MM.1S (cell line): ENCODE measurements around the gene PIK3R5.

ENCODE experiments used
- DNase-seq: peaks from one replicate; pipeline ENCODE4 v3.0.0-alpha.2; 2015
- H2AFZ ChIP-seq: fragments of 300-600 bp; sonication (generic); 2 replicates; pipeline ENCODE4 v1.6.0; 2016; ENCODE audit warnings: antibody characterized with exemption, low read length
- H3F3A ChIP-seq: fragments of 300-600 bp; sonication (generic); 2 replicates; pipeline ENCODE4 v1.6.1; 2016; ENCODE audit warnings: mild to moderate bottlenecking, antibody characterized with exemption, low read length, moderate library complexity, mixed read lengths; ENCODE audit not compliant: insufficient read depth
- H3K27ac ChIP-seq: fragments of 300-600 bp; sonication (generic); 2 replicates; pipeline ENCODE4 v1.5.1; 2016; ENCODE audit warnings: mild to moderate bottlenecking, low read length
- H3K27me3 ChIP-seq: fragments of 300-600 bp; sonication (generic); replicated peaks from 2 replicates; pipeline ENCODE4 v1.6.0; 2016; ENCODE audit warnings: low read length; ENCODE audit not compliant: insufficient read depth
- H3K36me3 ChIP-seq: fragments of 300-600 bp; sonication (generic); replicated peaks from 2 replicates; pipeline ENCODE4 v1.6.1; 2016; ENCODE audit warnings: mild to moderate bottlenecking, low read length, mixed read lengths; ENCODE audit not compliant: insufficient read depth
- H3K4me1 ChIP-seq: fragments of 300-600 bp; sonication (generic); 2 replicates; pipeline ENCODE4 v1.6.1; 2016; ENCODE audit warnings: low read length, mixed read lengths
- H3K4me2 ChIP-seq: fragments of 300-600 bp; sonication (generic); 2 replicates; pipeline ENCODE4 v1.6.0; 2016; ENCODE audit warnings: low read depth, low read length
- H3K4me3 ChIP-seq: fragments of 300-600 bp; sonication (generic); 2 replicates; pipeline ENCODE4 v1.5.1; 2016; ENCODE audit warnings: low read length, mixed read lengths
- H3K79me2 ChIP-seq: fragments of 300-600 bp; sonication (generic); 2 replicates; pipeline ENCODE4 v1.6.1; 2016; ENCODE audit warnings: mixed run types, low read length, mixed read lengths
- H3K9ac ChIP-seq: fragments of 300-600 bp; sonication (generic); 2 replicates; pipeline ENCODE4 v1.6.1; 2016; ENCODE audit warnings: low read length, mixed read lengths
- H3K9me2 ChIP-seq: fragments of 300-600 bp; sonication (generic); replicated peaks from 2 replicates; pipeline ENCODE4 v1.6.1; 2016; ENCODE audit warnings: mild to moderate bottlenecking, low read length, mixed read lengths; ENCODE audit not compliant: insufficient read depth
- H3K9me3 ChIP-seq: fragments of 300-600 bp; sonication (generic); replicated peaks from 2 replicates; pipeline ENCODE4 v1.6.1; 2016; ENCODE audit warnings: mild to moderate bottlenecking, low read length, mixed read lengths; ENCODE audit not compliant: insufficient read depth
- H4K20me1 ChIP-seq: fragments of 300-600 bp; sonication (generic); 2 replicates; pipeline ENCODE4 v1.6.1; 2016; ENCODE audit warnings: mild to moderate bottlenecking, low read length, moderate library complexity, mixed read lengths; ENCODE audit not compliant: insufficient read depth
- EZH2 ChIP-seq: fragments of 300-600 bp; sonication (generic); optimal IDR thresholded peaks from 2 replicates; pipeline ENCODE3; 2017; ENCODE audit warnings: low read depth, mild to moderate bottlenecking, antibody characterized with exemption, low read length, mixed read lengths
- EZH2phosphoT487 ChIP-seq: fragments of 300-600 bp; sonication (generic); IDR thresholded peaks from 2 replicates; pipeline ENCODE4 v1.6.1; 2018; ENCODE audit warnings: antibody characterized with exemption, low read length
- TF ChIP-seq, protein P1 (sequence below): fragments of 300-600 bp; sonication (generic); IDR thresholded peaks from 2 replicates; pipeline ENCODE4 v1.5.1; 2016; ENCODE audit warnings: antibody characterized with exemption, low read length, mixed read lengths

The PIK3R5 gene

DNA sequence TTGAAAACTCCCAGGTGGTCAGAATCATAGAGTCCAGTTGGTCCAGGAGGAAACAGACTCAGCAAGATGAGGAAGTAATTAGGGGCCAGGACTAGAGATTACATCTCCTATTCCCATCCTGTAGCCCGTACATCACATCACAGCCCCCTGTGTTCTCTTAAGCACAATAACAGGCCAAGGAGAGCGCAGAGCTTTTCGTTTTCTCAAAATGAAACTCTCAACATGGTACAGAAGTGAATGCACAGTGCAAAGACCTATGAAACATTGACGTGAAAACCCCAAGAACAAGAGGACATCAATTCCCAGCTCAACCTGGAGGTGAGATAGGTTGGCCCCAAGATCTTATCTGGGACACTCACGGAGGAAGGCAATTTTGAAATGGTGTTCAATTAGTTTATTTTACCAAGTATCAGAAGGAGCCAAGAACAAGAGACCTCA is 9.0 kb downstream of the PIK3R5 start:
- Histone ChIP-seq H3K79me2 (no peaks in the 10 kb centered on the region), H3K9me3 (no peaks in the 10 kb centered on the region), H3K9me2 (no peaks in the 10 kb centered on the region), H3K36me3 (no peaks in the 10 kb centered on the region), H4K20me1 (no peaks in the 10 kb centered on the region), H3K4me2 (no peak overlapping the region), H3K4me3 (no peak overlapping the region), H3K9ac (no peak overlapping the region), H3F3A (no peaks in the 10 kb centered on the region), H3K27ac (no peak overlapping the region), H3K4me1 (no peaks in the 10 kb centered on the region), H3K27me3 (no peaks in the 10 kb centered on the region; the same call in 1 of the 2 replicates), H2AFZ (no peak overlapping the region)
- TF ChIP-seq EZH2 (no peak), EZH2phosphoT487 (no peak)
- TF ChIP-seq, protein P1, sequence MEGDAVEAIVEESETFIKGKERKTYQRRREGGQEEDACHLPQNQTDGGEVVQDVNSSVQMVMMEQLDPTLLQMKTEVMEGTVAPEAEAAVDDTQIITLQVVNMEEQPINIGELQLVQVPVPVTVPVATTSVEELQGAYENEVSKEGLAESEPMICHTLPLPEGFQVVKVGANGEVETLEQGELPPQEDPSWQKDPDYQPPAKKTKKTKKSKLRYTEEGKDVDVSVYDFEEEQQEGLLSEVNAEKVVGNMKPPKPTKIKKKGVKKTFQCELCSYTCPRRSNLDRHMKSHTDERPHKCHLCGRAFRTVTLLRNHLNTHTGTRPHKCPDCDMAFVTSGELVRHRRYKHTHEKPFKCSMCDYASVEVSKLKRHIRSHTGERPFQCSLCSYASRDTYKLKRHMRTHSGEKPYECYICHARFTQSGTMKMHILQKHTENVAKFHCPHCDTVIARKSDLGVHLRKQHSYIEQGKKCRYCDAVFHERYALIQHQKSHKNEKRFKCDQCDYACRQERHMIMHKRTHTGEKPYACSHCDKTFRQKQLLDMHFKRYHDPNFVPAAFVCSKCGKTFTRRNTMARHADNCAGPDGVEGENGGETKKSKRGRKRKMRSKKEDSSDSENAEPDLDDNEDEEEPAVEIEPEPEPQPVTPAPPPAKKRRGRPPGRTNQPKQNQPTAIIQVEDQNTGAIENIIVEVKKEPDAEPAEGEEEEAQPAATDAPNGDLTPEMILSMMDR, result no peak
- DNase-seq, result no peak

DNA sequence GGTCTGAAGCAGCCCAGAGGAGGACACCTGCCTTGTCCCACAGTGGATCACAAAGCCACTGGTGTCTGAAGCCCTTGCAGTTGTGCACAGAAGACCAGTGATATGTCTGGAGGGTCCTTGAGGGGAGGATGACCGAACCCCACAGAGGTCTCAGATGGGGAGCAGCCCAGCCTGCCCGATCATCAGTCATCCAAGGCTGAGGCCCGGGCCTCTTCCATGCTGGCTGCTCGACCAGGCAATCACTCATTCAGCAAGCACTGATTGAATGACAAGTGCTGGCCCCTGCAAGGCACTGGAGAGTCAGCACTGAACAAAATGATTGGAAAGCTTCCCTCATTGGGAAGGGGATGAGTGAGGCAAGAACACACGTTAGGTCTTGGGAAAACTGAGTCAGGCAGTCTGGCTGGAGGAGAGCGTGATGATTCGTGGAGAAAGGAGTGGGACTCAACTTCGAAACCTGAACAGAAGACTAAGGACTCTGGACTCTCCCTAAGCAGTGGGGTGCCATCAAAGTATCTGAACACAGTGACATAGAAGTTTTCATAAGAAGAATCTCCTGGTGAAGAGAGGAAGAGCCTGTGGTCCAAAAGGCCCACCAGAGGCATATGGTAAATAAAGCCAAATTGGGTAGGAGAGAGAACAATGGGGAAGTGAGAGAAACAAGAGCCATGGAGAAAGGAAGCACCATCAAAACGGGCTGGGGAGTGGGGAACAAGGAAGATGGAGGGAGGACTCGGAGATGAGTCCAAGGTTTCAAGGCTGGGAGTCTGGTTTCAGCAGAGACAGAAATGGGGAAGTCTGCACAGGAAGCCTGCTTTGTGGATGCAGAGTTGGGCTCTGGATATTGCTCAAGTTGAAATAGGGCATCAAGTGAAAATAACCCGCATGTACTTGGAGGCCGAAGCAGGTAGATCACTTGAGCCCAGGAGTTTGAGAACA is 10.2 kb downstream of the PIK3R5 start:
- no peak overlapping the region for H3K9ac ChIP-seq
- DNase-seq, result no peak

DNA sequence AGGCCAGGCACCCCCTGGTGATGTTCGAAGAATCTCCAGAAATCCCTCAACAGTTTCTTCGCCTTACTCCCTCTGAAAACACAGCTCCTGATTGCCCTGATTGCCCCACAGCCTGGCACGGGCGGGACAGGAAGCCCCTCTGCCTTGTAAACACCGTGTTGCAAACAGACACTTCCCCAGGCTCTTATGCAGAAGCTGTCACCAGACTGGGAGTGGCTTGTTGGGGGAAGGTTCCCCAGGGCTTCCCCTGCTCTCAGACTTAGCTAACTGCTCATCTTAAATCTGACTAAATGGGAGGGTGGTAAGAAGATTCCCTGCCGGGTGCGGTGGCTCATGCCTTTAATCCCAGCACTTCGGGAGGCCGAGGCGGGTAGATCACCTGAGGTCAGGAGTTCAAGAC is 11.2 kb downstream of the PIK3R5 start:
- no peak for DNase-seq
- no peaks in the 10 kb centered on the region for H3K4me1 ChIP-seq
- no peak overlapping the region for H3K9ac ChIP-seq
- H3K9me3 ChIP-seq, result no peaks in the 10 kb centered on the region
- no peaks in the 10 kb centered on the region for H3K9me2 ChIP-seq
- H2AFZ ChIP-seq, result no peak overlapping the region
- no peak overlapping the region for H3K27ac ChIP-seq
- no peaks in the 10 kb centered on the region for H3F3A ChIP-seq
- no peak for TF ChIP-seq EZH2
- no peak for TF ChIP-seq EZH2phosphoT487
- TF ChIP-seq, protein P1, result no peak
- no peaks in the 10 kb centered on the region; the same call in 1 of the 2 replicates for H3K27me3 ChIP-seq
- no peak overlapping the region for H3K4me2 ChIP-seq
- no peaks in the 10 kb centered on the region for H4K20me1 ChIP-seq
- no peaks in the 10 kb centered on the region for H3K36me3 ChIP-seq
- H3K4me3 ChIP-seq, result no peak overlapping the region
- no peaks in the 10 kb centered on the region for H3K79me2 ChIP-seq

More for the DNA sequence above, 10.2 kb downstream of the PIK3R5 start:
- H3K4me3 ChIP-seq, result no peak overlapping the region
- no peaks in the 10 kb centered on the region for H4K20me1 ChIP-seq
- H3K79me2 ChIP-seq, result no peaks in the 10 kb centered on the region
- H3K27me3 ChIP-seq, result no peaks in the 10 kb centered on the region; the same call in 1 of the 2 replicates
- no peak overlapping the region for H3K27ac ChIP-seq
- H3F3A ChIP-seq, result no peaks in the 10 kb centered on the region
- TF ChIP-seq EZH2 (no peak), EZH2phosphoT487 (no peak)
- TF ChIP-seq, protein P1, result no peak
- no peak overlapping the region for H3K4me2 ChIP-seq
- H3K4me1 ChIP-seq, result no peaks in the 10 kb centered on the region
- H3K9me3 ChIP-seq, result no peaks in the 10 kb centered on the region
- no peak overlapping the region for H2AFZ ChIP-seq
- H3K36me3 ChIP-seq, result no peaks in the 10 kb centered on the region
- no peaks in the 10 kb centered on the region for H3K9me2 ChIP-seq
